ENCODE data around the gene PACRG. TPM values are rescaled to one million over a fixed set of nuclear protein-coding genes. Genes with fewer than 3 reads are reported as not detected.

The PACRG gene
- total RNA-seq, 2 donors from 2014 or later = 2.9 to 63.8 TPM

GRCh38 chr6:162882801-162883481, 155.2 kb downstream of the PACRG start:
- Histone ChIP-seq H3K4me1 (replicated peaks) (no peaks in the 10 kb centered on the region), H3K36me3 (no peaks in the 10 kb centered on the region), H3K4me3 (no peak overlapping the region), H3K27ac (no peak overlapping the region), H3K9me3 (no peaks in the 10 kb centered on the region), H3K27me3 (replicated peaks; ENCODE audit: insufficient read depth) (no peaks in the 10 kb centered on the region)
- TF ChIP-seq POLR2AphosphoS5 (IDR thresholded peaks at IDR 0.05) (no peak), POLR2A (IDR thresholded peaks at IDR 0.05) (no peak)
- TF ChIP-seq, protein P1, sequence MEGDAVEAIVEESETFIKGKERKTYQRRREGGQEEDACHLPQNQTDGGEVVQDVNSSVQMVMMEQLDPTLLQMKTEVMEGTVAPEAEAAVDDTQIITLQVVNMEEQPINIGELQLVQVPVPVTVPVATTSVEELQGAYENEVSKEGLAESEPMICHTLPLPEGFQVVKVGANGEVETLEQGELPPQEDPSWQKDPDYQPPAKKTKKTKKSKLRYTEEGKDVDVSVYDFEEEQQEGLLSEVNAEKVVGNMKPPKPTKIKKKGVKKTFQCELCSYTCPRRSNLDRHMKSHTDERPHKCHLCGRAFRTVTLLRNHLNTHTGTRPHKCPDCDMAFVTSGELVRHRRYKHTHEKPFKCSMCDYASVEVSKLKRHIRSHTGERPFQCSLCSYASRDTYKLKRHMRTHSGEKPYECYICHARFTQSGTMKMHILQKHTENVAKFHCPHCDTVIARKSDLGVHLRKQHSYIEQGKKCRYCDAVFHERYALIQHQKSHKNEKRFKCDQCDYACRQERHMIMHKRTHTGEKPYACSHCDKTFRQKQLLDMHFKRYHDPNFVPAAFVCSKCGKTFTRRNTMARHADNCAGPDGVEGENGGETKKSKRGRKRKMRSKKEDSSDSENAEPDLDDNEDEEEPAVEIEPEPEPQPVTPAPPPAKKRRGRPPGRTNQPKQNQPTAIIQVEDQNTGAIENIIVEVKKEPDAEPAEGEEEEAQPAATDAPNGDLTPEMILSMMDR (IDR thresholded peaks at IDR 0.05) = no peak
- DNase-seq (ENCODE audit: low spot score) = no peak
- intact Hi-C loops (cut with DNase I) = no loop called here
- WGBS = 71% methylated on average over 8 of the region's 8 CpGs

DNA sequence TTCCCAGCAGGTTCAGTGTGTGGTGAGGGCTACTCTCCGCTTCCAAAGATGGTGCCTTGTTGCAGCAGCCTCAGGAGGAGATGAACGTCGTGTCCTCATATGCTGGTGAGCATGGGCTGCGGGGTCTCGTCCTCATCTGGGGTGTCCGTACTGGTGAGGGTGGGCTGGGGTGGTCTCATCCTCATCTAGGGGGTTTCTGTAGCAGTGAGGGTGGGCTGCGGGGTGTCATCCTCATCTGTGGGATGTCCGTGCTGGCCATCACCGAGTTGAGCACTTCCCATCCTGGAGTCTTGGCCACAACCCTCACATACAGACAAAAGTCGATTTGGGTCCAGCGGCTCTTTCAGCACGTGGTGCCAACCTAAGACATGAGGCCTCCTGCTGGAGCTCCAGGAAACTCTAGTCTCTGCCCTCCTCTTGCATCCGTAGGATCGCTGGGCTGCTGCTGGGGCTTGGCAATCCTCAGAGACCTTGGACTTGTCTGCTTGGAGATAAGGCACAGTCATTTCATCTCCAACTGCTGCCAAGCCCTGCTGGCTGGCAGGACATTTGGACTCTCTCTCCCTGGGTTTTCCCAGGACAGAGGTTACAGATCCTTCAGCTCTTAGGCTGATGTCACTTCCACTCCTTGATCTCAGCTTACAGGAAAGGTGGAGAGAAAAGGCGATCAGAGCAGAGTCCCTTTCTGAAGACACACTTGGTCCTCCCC, 160.4 kb downstream of the PACRG start:
- intact Hi-C loops (cut with DNase I) = no loop called here
- H3K9me3 ChIP-seq = no peaks in the 10 kb centered on the region
- H3K4me1 ChIP-seq (replicated peaks) = no peaks in the 10 kb centered on the region
- TF ChIP-seq POLR2AphosphoS5 (IDR thresholded peaks at IDR 0.05) (no peak), POLR2A (IDR thresholded peaks at IDR 0.05) (no peak)
- TF ChIP-seq, protein P1 (IDR thresholded peaks at IDR 0.05) = no peak
- H3K36me3 ChIP-seq = no peaks in the 10 kb centered on the region
- H3K27me3 ChIP-seq (replicated peaks; ENCODE audit: insufficient read depth) = no peaks in the 10 kb centered on the region
- 92% methylated on average over 15 of the region's 15 CpGs for whole genome bisulfite sequencing
- no peak overlapping the region for H3K4me3 ChIP-seq
- DNase-seq (ENCODE audit: low spot score) = no peak
- no peak overlapping the region for H3K27ac ChIP-seq

DNA sequence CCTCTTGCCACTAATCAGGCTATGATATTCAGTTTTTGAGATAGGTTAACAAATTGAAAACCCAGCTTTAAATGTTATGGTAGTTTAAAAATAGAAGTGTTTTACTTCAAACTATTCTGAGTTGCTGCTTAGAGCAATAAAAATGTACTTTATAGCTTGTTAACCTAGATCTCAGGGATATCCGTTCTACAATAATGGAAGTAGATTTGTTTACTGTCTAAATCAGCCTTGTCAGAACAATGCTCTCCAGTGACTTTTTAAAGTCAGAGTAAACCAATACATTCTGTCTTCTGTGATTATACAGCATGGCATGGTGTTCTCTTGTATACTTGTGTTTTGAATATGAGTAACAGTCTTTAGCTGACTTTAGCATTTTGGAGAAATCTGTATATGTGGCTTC, 161.5 kb downstream of the PACRG start:
- Histone ChIP-seq H3K4me3 (no peak overlapping the region), H3K27me3 (replicated peaks; ENCODE audit: insufficient read depth) (no peaks in the 10 kb centered on the region), H3K9me3 (no peaks in the 10 kb centered on the region), H3K27ac (no peak overlapping the region), H3K36me3 (no peaks in the 10 kb centered on the region), H3K4me1 (replicated peaks) (no peaks in the 10 kb centered on the region)
- intact Hi-C loops (cut with DNase I) = no loop called here
- 17% methylated on average over 1 of the region's 1 CpG for whole genome bisulfite sequencing
- DNase-seq (ENCODE audit: low spot score) = no peak
- TF ChIP-seq, protein P1 (IDR thresholded peaks at IDR 0.05) = no peak
- peak; percentile 49 for TF ChIP-seq POLR2AphosphoS5 (IDR thresholded peaks at IDR 0.05)
- TF ChIP-seq POLR2A (IDR thresholded peaks at IDR 0.05) = no peak

- intact Hi-C loops (cut with DNase I) = no loop called here
- no peaks in the 10 kb centered on the region for H3K27me3 ChIP-seq (replicated peaks; ENCODE audit: insufficient read depth)
- no peaks in the 10 kb centered on the region for H3K9me3 ChIP-seq
- no peak overlapping the region for H3K4me3 ChIP-seq
- WGBS = 97% methylated on average over 8 of the region's 8 CpGs
- no peaks in the 10 kb centered on the region for H3K4me1 ChIP-seq (replicated peaks)
- no peaks in the 10 kb centered on the region for H3K36me3 ChIP-seq
- TF ChIP-seq, protein P1 (IDR thresholded peaks at IDR 0.05) = no peak
- TF ChIP-seq POLR2AphosphoS5 (IDR thresholded peaks at IDR 0.05) = no peak
- TF ChIP-seq POLR2A (IDR thresholded peaks at IDR 0.05) = no peak
- DNase-seq (ENCODE audit: low spot score) = no peak
- H3K27ac ChIP-seq = no peak overlapping the region
These were observed 170.2 kb downstream of the PACRG start for GRCh38 chr6:162898011-162898410.

GRCh38 chr6:162899148-162899547, 171.4 kb downstream of the PACRG start:
- Histone ChIP-seq H3K4me3 (no peak overlapping the region), H3K27me3 (replicated peaks; ENCODE audit: insufficient read depth) (no peaks in the 10 kb centered on the region), H3K9me3 (no peaks in the 10 kb centered on the region), H3K4me1 (replicated peaks) (no peaks in the 10 kb centered on the region), H3K36me3 (no peaks in the 10 kb centered on the region), H3K27ac (no peak overlapping the region)
- TF ChIP-seq POLR2A (IDR thresholded peaks at IDR 0.05) (no peak), POLR2AphosphoS5 (IDR thresholded peaks at IDR 0.05) (no peak)
- TF ChIP-seq, protein P1 (IDR thresholded peaks at IDR 0.05) = no peak
- WGBS = 82% methylated on average over 8 of the region's 8 CpGs
- DNase-seq (ENCODE audit: low spot score) = no peak
- intact Hi-C loops (cut with DNase I) = no loop called here

Measured in prostate gland (tissue), 2 donors.